ENCODE results near the gene ATG5. TPM values are rescaled to one million over a fixed set of nuclear protein-coding genes. Genes with fewer than 3 reads are reported as not detected.

The ATG5 gene
- total RNA-seq, 2 donors from 2014 or later = 42.1 to 48.0 TPM

- DNase-seq = no peak
- Histone ChIP-seq H3K9ac (ENCODE audit: low read depth in 2 of 2, low read length in 2 of 2) (no peak overlapping the region), H3K4me3 (no peak overlapping the region), H3K9me3 (no peaks in the 10 kb centered on the region), H3K36me3 (no peaks in the 10 kb centered on the region), H3K27ac (no peak overlapping the region), H3K4me1 (no peaks in the 10 kb centered on the region), H3K27me3 (no peaks in the 10 kb centered on the region)
- intact Hi-C loops (cut with DNase I) = no loop called here
- no peak for TF ChIP-seq CTCF (IDR thresholded peaks at IDR 0.05)
Observed at GRCh38 chr6:106146852-106147351, 178.7 kb downstream of the ATG5 start.

GRCh38 chr6:106145741-106146227 lies 179.8 kb downstream of the ATG5 start:
- intact Hi-C loops (cut with DNase I) = no loop called here
- DNase-seq = no peak
- Histone ChIP-seq H3K27me3 (no peaks in the 10 kb centered on the region), H3K9ac (ENCODE audit: low read depth in 2 of 2, low read length in 2 of 2) (peak overlapping the region in 1 of 2 donors; percentile 17), H3K27ac (no peak overlapping the region), H3K36me3 (no peaks in the 10 kb centered on the region), H3K4me1 (no peaks in the 10 kb centered on the region), H3K9me3 (no peaks in the 10 kb centered on the region), H3K4me3 (no peak overlapping the region)
- TF ChIP-seq CTCF (IDR thresholded peaks at IDR 0.05) = no peak

GRCh38 chr6:106145144-106145543 lies 180.4 kb downstream of the ATG5 start:
- intact Hi-C loops (cut with DNase I) = no loop called here

GRCh38 chr6:106143665-106144064 lies 181.9 kb downstream of the ATG5 start:
- intact Hi-C loops (cut with DNase I) = no loop called here
- no peaks in the 10 kb centered on the region for H3K36me3 ChIP-seq
- DNase-seq = no peak
- no peaks in the 10 kb centered on the region for H3K9me3 ChIP-seq
- H3K4me1 ChIP-seq = no peaks in the 10 kb centered on the region
- no peaks in the 10 kb centered on the region for H3K27me3 ChIP-seq
- H3K27ac ChIP-seq = no peak overlapping the region
- no peak for TF ChIP-seq CTCF (IDR thresholded peaks at IDR 0.05)
- no peak overlapping the region for H3K9ac ChIP-seq (ENCODE audit: low read depth in 2 of 2, low read length in 2 of 2)
- H3K4me3 ChIP-seq = no peak overlapping the region

More at GRCh38 chr6:106145144-106145543, 180.4 kb downstream of the ATG5 start:
- H3K27me3 ChIP-seq = no peaks in the 10 kb centered on the region
- H3K9me3 ChIP-seq = no peaks in the 10 kb centered on the region
- TF ChIP-seq CTCF (IDR thresholded peaks at IDR 0.05) = no peak
- no peak overlapping the region for H3K4me3 ChIP-seq
- H3K27ac ChIP-seq = no peak overlapping the region
- no peak overlapping the region for H3K9ac ChIP-seq (ENCODE audit: low read depth in 2 of 2, low read length in 2 of 2)
- DNase-seq = no peak
- no peaks in the 10 kb centered on the region for H3K4me1 ChIP-seq
- no peaks in the 10 kb centered on the region for H3K36me3 ChIP-seq

- no peaks in the 10 kb centered on the region for H3K9me3 ChIP-seq
- no peak overlapping the region for H3K4me3 ChIP-seq
- no peak for DNase-seq
- intact Hi-C loops (cut with DNase I) = no loop called here
- no peaks in the 10 kb centered on the region for H3K36me3 ChIP-seq
- TF ChIP-seq CTCF (IDR thresholded peaks at IDR 0.05) = no peak
- H3K27ac ChIP-seq = no peak overlapping the region
- H3K27me3 ChIP-seq = no peaks in the 10 kb centered on the region
- H3K4me1 ChIP-seq = no peaks in the 10 kb centered on the region
- no peak overlapping the region for H3K9ac ChIP-seq (ENCODE audit: low read depth in 2 of 2, low read length in 2 of 2)
Observed at GRCh38 chr6:106142876-106143431, 182.6 kb downstream of the ATG5 start.

All from colonic mucosa (tissue), 4 donors.